HepG2 (cell line): ENCODE data around the gene GHR. TPM values are rescaled to one million over a fixed set of nuclear protein-coding genes. Genes with fewer than 3 reads are reported as not detected.

Experiments used
- ARNTL ChIP-seq: sonication (generic); formaldehyde crosslinking; IDR thresholded peaks from 2 replicates; pipeline ENCODE4 v1.4.0; 2020; ENCODE audit warnings: mild to moderate bottlenecking, missing genetic modification reagents
- BATF2 ChIP-seq: sonication (generic); formaldehyde crosslinking; IDR thresholded peaks from 2 replicates; pipeline ENCODE4 v1.8.0; 2022; ENCODE audit warnings: mild to moderate bottlenecking, missing genetic modification reagents, moderate library complexity
- CREBL2 ChIP-seq: sonication (generic); formaldehyde crosslinking; IDR thresholded peaks from 2 replicates; pipeline ENCODE4 v1.8.1; 2023; ENCODE audit warnings: missing genetic modification reagents, mild to moderate bottlenecking, borderline replicate concordance
- DNMT3B ChIP-seq: conservative IDR thresholded peaks from 2 replicates; pipeline ENCODE4 v1.6.1; 2016; ENCODE audit warnings: missing biosample characterization, control low read depth
- ELF3 ChIP-seq: IDR thresholded peaks from 2 replicates; pipeline ENCODE4 v1.6.1; 2016; ENCODE audit warnings: missing genetic modification reagents, missing compliant biosample characterization
- EP300 ChIP-seq, 3 experiments: sonication (generic) in 1 of 3; formaldehyde crosslinking in 1 of 3; IDR thresholded peaks; 2 replicates each; pipeline versions ENCODE4 v1.5.1 to v1.6.1; 2011 to 2020; ENCODE audit warnings: low read depth in 2 of 3, low read length in 2 of 3, borderline replicate concordance in 1 of 3, improper control_type of control experiment in 1 of 3, mild to moderate bottlenecking in 1 of 3, missing genetic modification reagents in 1 of 3, moderate library complexity in 1 of 3
- GABPB1 ChIP-seq: IDR thresholded peaks from 2 replicates; pipeline ENCODE4 v1.6.1; 2016; ENCODE audit warnings: mild to moderate bottlenecking, missing genetic modification reagents, moderate library complexity, missing compliant biosample characterization
- HNRNPL ChIP-seq: fragments of 200-400 bp; formaldehyde crosslinking; IDR thresholded peaks from 2 replicates; pipeline ENCODE4 v1.6.1; 2017; ENCODE audit warnings: mild to moderate bottlenecking, low read depth, low read length
- NFE2L1 ChIP-seq: sonication (generic); formaldehyde crosslinking; IDR thresholded peaks from 2 replicates; pipeline ENCODE4 v1.4.0; 2020; ENCODE audit warnings: missing genetic modification reagents, mild to moderate bottlenecking, borderline replicate concordance
- POLR2G ChIP-seq: fragments of 200-400 bp; formaldehyde crosslinking; IDR thresholded peaks from 2 replicates; pipeline ENCODE4 v1.6.1; 2018; ENCODE audit warnings: mild to moderate bottlenecking, low read depth, low read length, moderate library complexity
- REXO4 ChIP-seq: sonication (generic); formaldehyde crosslinking; IDR thresholded peaks from 2 replicates; pipeline ENCODE4 v1.8.0; 2022; ENCODE audit warnings: missing genetic modification reagents, mild to moderate bottlenecking, borderline replicate concordance
- SAP130 ChIP-seq: IDR thresholded peaks from 2 replicates; pipeline ENCODE4 v1.6.1; 2016; ENCODE audit warnings: low read depth
- SIX1 ChIP-seq: sonication (generic); formaldehyde crosslinking; IDR thresholded peaks from 2 replicates; pipeline ENCODE4 v1.4.0; 2020; ENCODE audit warnings: missing genetic modification reagents, borderline replicate concordance
- TFDP1 ChIP-seq: IDR thresholded peaks from 2 replicates; pipeline ENCODE4 v1.6.1; 2016; ENCODE audit warnings: missing compliant biosample characterization, missing genetic modification reagents, borderline replicate concordance
- TOPORS ChIP-seq: sonication (generic); formaldehyde crosslinking; IDR thresholded peaks from 2 replicates; pipeline ENCODE4 v1.8.0; 2023; ENCODE audit warnings: mild to moderate bottlenecking, missing genetic modification reagents
- XRCC5 ChIP-seq: fragments of 200-400 bp; formaldehyde crosslinking; optimal IDR thresholded peaks from 2 replicates; pipeline ENCODE3; 2017; ENCODE audit warnings: mild to moderate bottlenecking, low read length
- YEATS4 ChIP-seq: sonication (generic); formaldehyde crosslinking; IDR thresholded peaks from 2 replicates; pipeline ENCODE4 v1.4.0; 2020; ENCODE audit warnings: missing genetic modification reagents, borderline replicate concordance
- ZBTB21 ChIP-seq: sonication (generic); formaldehyde crosslinking; IDR thresholded peaks from 2 replicates; pipeline ENCODE4 v1.4.0; 2020; ENCODE audit warnings: missing genetic modification reagents
- ZBTB25 ChIP-seq: IDR thresholded peaks from 2 replicates; pipeline ENCODE4 v1.6.1; 2018; ENCODE audit warnings: missing genetic modification reagents
- ZBTB33 ChIP-seq: sonication (generic); formaldehyde crosslinking; IDR thresholded peaks from 2 replicates; pipeline ENCODE4 v1.4.0; 2020; ENCODE audit warnings: missing genetic modification reagents
- ZBTB7A ChIP-seq: sonication (generic); formaldehyde crosslinking; IDR thresholded peaks from 2 replicates; pipeline ENCODE4 v1.8.0; 2022; ENCODE audit warnings: mild to moderate bottlenecking, missing genetic modification reagents
- ZNF224 ChIP-seq: sonication (generic); formaldehyde crosslinking; IDR thresholded peaks from 2 replicates; pipeline ENCODE4 v1.5.0; 2020; ENCODE audit warnings: mild to moderate bottlenecking, missing genetic modification reagents
- ZNF556 ChIP-seq: sonication (generic); formaldehyde crosslinking; IDR thresholded peaks from 2 replicates; pipeline ENCODE4 v1.4.0; 2020; ENCODE audit warnings: mild to moderate bottlenecking, missing genetic modification reagents, borderline replicate concordance
- ZNF768 ChIP-seq: sonication (generic); formaldehyde crosslinking; IDR thresholded peaks from 2 replicates; pipeline ENCODE4 v1.4.0; 2020; ENCODE audit warnings: missing genetic modification reagents
- ZNF781 ChIP-seq: sonication (generic); formaldehyde crosslinking; IDR thresholded peaks from 2 replicates; pipeline ENCODE4 v1.5.1; 2020; ENCODE audit warnings: borderline replicate concordance, mild to moderate bottlenecking, missing genetic modification reagents; ENCODE audit errors: not compliant biosample characterization
- polyA plus RNA-seq, 8 experiments: library from polyadenylated mRNA; depleted of rRNA in 3 of 8; stranded (reverse) in 7 of 8; unstranded in 1 of 8; fragments of >200 nt; fragmentation: Illumina TruSeq in 4 of 8; extraction: Trizol in 4 of 8; gene quantifications; 2 replicates each; pipeline versions ENCODE4 v1.2.1 to v1.2.3, GENCODE V29; 2011 to 2016; ENCODE audit warnings: low read depth in 4 of 8, missing spikeins in 1 of 8, mixed read lengths in 1 of 8; ENCODE audit not compliant: insufficient read depth in 1 of 8
- total RNA-seq, 5 experiments: library from RNA; depleted of rRNA; stranded (reverse); fragments of >200 nt; fragmentation: Illumina TruSeq; extraction: Trizol; gene quantifications; 2 replicates each; pipeline ENCODE4 v1.2.3, GENCODE V29; 2016; ENCODE audit warnings: low read depth in 1 of 5

Gene GHR
- total and polyA plus RNA-seq, 2 of the 13 experiments (the other 11 are each of a cell fraction or from before 2014, with no cell fraction given) = 0.07 TPM; not detected in 1

- no peak for TF ChIP-seq ZBTB33 (CRISPR knock-in tag)
- no peak for TF ChIP-seq ZNF224 (CRISPR knock-in tag)
- TF ChIP-seq ZBTB21 = no peak
- TF ChIP-seq ZNF556 (CRISPR knock-in tag) = peak; percentile 77
- TF ChIP-seq SIX1 (CRISPR knock-in tag) = no peak
- peak; percentile 20; the same call in 1 of the 2 replicates for TF ChIP-seq TFDP1 (CRISPR knock-in tag)
- no peak for TF ChIP-seq TOPORS (CRISPR knock-in tag)
- no peak for TF ChIP-seq EP300 (IDR thresholded peaks at IDR 0.05; ENCODE audit: low read depth in 2 of 2, low read length in 2 of 2)
- TF ChIP-seq EP300 (CRISPR knock-in tag; IDR thresholded peaks at IDR 0.05; ENCODE audit: borderline replicate concordance) = no peak
- no peak for TF ChIP-seq ZNF781 (CRISPR knock-in tag)
- TF ChIP-seq GABPB1 (CRISPR knock-in tag) = peak; percentile 59
- no peak for TF ChIP-seq REXO4
- no peak for TF ChIP-seq HNRNPL
- no peak for TF ChIP-seq YEATS4 (CRISPR knock-in tag)
- no peak for TF ChIP-seq NFE2L1 (CRISPR knock-in tag)
- TF ChIP-seq ELF3 = peak; percentile 33; the same call in 1 of the 2 replicates
- no peak for TF ChIP-seq DNMT3B (CRISPR knock-in tag)
- TF ChIP-seq ZBTB7A = no peak
- TF ChIP-seq CREBL2 (CRISPR knock-in tag) = no peak
- no peak for TF ChIP-seq ARNTL (CRISPR knock-in tag)
- TF ChIP-seq ZBTB25 = no peak
- no peak for TF ChIP-seq ZNF768 (CRISPR knock-in tag)
- no peak for TF ChIP-seq POLR2G
- TF ChIP-seq SAP130 (CRISPR knock-in tag) = peak; percentile 33; the same call in 1 of the 2 replicates
- no peak for TF ChIP-seq BATF2 (CRISPR knock-in tag)
- peak; percentile 48 for TF ChIP-seq XRCC5
These were observed at the start of gene GHR (continued) for GRCh38 chr5:42423285-42424165.
